ENCODE results near the gene GINS2. TPM values are rescaled to one million over a fixed set of nuclear protein-coding genes. Genes with fewer than 3 reads are reported as not detected.

GINS2 gene
- total RNA-seq, 1 experiment from 2014 or later: 48.9 TPM

- peak; percentile 72 for DNase-seq (ENCODE audit: low spot score)
- in situ Hi-C loops (cut with HindIII; ENCODE audit: low sequenced_read_pairs): no loop called here
Measured at GRCh38 chr16:85696781-85697180, 8.0 kb upstream of the GINS2 start.

DNA sequence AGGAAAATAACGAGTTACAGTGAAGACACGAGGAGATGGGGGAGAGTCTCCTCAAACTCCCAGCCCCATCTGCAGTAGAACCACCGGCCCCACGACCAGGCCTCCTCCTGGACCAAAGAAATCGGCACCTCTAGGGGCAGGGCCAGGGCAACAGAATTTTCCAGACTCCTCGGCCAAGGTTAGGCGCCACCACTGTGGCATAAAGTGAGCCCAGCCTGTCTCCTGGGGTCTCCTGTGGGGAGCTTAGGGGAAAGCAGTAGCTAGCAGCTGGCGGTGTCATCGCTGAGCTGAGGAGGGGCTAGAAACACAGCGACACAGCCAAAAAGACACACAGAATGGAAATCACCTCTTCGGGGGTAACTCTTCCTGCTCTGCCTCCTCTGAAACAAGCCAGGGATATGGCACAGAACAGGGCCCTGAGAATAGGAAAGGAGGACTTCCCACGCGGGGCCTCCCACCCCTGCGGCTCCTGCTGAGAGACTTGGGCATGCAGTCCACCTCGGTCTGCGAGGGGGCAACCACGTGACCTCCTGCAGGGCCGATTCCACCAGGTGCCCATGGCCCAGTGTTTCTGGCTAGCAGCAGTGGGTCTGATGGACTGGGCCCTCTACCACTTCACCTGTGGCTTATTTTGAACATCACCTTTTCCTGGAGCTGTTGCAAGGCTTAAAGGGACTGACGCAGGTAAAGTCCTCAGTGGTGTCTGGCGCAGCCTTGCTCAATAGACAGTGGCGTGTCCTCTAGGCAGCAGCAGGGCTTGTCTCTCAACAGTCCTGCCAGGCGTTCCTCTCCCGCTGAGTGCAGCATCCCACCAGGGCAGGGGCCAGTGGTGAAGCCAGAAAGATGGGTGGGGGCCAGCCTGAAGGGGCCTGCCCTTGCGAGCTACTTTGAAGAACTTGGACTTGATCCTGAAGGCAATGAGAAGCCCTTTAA is 6.7 kb upstream of the GINS2 start:
- in situ Hi-C loops (cut with HindIII; ENCODE audit: low sequenced_read_pairs): no loop called here
- no peak for DNase-seq (ENCODE audit: low spot score)

- no peak for DNase-seq (ENCODE audit: low spot score)
- in situ Hi-C loops (cut with HindIII; ENCODE audit: low sequenced_read_pairs): no loop called here
Measured at GRCh38 chr16:85690469-85691064, 1.8 kb upstream of the GINS2 start.

DNA sequence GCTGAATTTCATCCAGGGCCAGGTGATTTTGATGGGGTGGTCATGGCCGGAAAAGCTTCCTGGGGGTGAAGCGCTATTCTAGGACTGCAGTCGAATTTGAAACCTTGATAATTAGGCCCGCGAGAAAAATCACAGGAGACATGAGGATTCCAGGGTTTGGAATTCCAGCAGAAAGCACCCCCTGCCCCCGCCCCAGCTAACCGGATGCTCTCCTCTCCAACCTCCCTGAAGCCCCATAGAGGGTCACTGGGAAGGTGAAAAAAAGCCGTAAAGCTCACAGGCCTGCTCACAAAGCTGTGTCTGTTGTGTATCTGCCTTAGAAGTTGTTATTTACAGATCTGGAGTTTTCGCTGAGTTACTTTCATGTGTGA is 1.2 kb upstream of the GINS2 start:
- in situ Hi-C loops (cut with HindIII; ENCODE audit: low sequenced_read_pairs): no loop called here
- DNase-seq (ENCODE audit: low spot score): no peak

DNA sequence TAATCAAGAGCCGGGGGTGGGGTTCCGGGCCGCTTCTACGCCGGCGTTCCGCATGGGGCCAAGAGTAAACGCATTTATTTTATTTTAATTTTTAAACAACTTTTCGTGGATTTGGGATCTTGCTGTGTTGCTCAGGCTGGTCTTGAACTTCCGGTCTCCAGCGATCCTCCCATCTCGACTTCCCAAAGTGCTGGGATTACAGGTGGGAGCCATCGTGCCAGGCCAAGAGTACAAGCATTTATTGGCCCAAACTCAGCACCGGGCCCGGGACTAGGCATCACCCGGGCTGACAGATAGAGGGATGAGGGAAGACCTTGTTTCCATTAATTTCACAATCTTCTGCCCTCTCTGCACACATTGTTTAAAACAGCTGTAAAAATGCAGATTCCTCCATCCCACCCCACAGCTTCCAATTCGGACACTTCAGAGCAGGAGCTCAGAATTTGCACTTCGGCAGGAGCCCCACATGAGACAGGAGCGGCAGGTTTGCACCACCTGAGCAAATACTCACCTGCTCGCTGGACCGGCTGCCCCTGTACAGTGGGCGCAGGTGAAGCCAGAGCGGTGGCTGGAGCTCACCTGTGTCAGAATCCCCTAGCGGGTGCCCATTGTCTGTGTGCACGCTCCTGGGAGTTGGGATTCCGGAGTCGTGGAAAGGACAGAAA is 663 bp upstream of the GINS2 start:
- DNase-seq (ENCODE audit: low spot score): peak; percentile 12

GRCh38 chr16:85687651-85688471 is 893 bp downstream of the GINS2 start:
- in situ Hi-C loops (cut with HindIII; ENCODE audit: low sequenced_read_pairs): no loop called here
- no peak for DNase-seq (ENCODE audit: low spot score)

More for the DNA sequence above, 663 bp upstream of the GINS2 start:
- in situ Hi-C loops (cut with HindIII; ENCODE audit: low sequenced_read_pairs): no loop called here

DNA sequence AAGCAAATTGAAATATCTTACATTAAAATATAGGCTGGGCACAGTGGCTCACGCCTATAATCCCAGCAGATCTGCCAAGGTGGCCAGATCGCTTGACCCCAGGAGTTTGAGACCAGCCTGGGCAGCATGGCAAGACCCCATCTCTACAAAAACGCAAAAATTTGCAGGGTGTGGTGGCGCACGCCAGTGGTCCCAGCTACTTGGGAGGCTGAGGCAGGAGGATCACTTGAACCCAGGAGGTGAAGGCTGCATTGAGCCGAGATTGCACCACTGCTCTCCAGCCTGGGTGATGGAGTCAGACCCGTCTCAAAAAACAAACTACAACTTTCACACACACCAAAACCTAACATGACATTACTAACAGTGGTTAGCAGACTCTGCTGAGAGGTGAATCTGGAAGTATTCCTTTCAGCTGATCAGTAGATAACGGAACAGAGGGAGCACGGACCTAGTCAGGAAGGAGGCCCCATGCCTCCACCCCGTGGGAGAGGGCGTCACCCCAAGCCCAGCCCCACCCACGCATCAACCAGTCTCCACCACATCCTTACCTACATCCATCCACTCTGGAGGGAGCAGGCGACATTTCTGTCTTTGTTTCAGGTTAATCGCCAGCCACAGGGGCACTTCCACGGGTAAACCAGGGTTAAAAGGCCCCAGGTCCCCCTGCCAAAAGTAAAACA is 1.7 kb downstream of the GINS2 start:
- in situ Hi-C loops (cut with HindIII; ENCODE audit: low sequenced_read_pairs): no loop called here
- DNase-seq (ENCODE audit: low spot score): no peak

DNA sequence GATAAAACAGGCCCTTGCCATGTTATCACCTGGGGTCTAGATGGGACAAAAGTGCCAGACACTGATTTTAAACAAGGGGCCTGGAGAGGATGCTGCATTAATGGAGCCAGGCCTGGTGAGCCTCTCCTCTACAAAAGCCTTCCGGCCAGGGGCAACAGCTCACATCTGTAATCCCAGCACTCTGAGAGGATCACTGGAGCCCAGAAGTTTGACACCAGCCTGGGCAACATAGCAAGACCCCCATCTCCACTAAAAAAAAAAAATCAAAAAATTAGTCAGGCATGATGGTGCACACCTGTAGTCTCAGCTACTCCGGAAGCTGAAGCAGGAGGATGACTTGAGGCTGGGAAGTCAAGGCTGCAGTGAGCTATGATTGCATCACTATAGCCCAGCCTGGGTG is 3.5 kb downstream of the GINS2 start:
- no peak for DNase-seq (ENCODE audit: low spot score)
- in situ Hi-C loops (cut with HindIII; ENCODE audit: low sequenced_read_pairs): no loop called here

- in situ Hi-C loops (cut with HindIII; ENCODE audit: low sequenced_read_pairs): no loop called here
- no peak for DNase-seq (ENCODE audit: low spot score)
Measured at GRCh38 chr16:85683363-85683762, 5.4 kb downstream of the GINS2 start.

- in situ Hi-C loops (cut with HindIII; ENCODE audit: low sequenced_read_pairs): no loop called here
- no peak for DNase-seq (ENCODE audit: low spot score)
Measured at GRCh38 chr16:85682516-85682915, 6.2 kb downstream of the GINS2 start.

GRCh38 chr16:85681255-85681654 is 7.5 kb downstream of the GINS2 start:
- DNase-seq (ENCODE audit: low spot score): no peak
- in situ Hi-C loops (cut with HindIII; ENCODE audit: low sequenced_read_pairs): no loop called here

DNA sequence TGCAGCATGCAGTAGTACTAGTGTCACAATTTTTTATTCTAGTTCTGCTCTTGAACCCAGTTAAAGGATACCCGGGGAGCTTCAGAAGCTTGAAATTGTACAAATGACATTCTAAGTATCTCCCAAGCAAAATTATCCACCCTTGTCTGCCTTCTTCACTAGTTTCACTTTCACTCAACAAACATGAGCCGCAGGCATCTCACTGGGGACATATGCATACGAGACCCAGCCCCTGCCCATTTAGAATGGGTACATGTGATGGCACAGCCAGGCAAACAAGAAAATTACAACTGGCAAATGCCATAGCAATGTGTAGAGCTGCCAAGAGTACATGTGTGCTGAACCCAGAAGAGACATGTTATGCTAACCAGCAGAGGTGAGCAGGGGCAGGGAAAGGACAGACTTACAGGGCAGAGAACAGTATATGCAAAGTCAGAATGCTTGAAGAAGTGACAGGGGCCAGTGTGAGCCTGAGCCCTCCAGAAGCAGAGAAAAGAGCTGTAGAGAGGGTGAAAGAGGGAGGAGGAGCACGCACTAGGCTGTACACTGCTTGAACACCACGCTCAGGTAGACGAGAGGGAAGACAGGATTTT is 8.3 kb downstream of the GINS2 start:
- DNase-seq (ENCODE audit: low spot score): no peak
- in situ Hi-C loops (cut with HindIII; ENCODE audit: low sequenced_read_pairs): no loop called here

DNA sequence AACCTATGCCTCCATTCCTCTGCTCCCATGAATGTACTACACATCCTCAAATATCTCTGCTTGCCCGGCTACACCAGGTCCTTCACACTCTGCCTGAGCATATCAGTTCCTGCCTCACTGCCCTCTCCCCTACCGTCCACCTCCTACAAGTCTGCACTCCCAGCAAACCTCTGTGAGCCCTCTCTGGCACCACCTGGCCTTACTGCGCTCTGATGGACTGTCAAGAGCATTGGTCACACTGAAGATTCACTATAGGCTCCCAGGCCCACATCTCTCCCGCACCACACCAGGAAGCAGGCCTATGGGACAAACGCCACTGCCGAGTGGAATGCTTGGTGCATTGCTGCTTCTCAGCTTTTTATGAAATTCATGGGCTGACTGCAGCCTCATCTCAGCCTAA is 8.9 kb downstream of the GINS2 start:
- in situ Hi-C loops (cut with HindIII; ENCODE audit: low sequenced_read_pairs): no loop called here
- DNase-seq (ENCODE audit: low spot score): no peak

DNA sequence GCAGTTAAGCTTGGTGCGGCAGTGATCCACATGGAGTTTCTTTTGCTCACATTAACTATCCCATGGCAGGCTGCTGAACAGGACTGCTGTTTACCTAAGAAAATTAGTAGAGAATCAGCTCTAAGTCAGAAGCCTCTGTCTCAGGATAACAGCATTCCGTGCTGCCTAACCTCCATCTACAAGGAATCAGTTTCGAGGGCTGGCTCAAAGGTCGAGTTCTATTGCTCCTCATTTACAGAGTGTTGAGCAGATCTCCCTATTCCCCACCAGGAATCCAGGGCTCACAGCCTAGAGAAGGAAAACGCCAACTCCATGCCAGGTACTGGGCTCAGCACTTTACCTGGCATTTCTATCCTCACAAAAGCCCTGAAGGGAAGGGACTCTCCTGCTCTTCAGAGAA is 9.9 kb downstream of the GINS2 start:
- in situ Hi-C loops (cut with HindIII; ENCODE audit: low sequenced_read_pairs): no loop called here
- no peak for DNase-seq (ENCODE audit: low spot score)

DNA sequence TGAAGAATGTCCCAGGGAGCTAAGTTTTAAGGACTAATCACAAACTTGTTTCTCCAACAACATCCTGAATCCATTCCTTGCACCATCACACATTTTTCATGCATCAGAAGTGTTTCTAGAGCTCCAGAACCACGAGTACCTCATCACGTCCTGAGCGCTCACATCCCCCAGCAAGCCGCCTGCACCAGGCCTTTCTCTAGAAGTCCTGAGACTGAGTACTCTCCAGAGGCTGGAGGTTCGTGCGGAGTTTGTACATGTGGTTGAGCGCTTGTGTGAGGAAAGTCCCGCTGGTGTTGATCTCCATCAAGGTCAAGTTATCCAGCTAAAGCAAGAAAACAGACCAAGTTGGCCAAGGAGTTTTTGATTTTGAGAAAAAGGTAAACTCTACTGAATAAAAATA is 10.7 kb downstream of the GINS2 start:
- in situ Hi-C loops (cut with HindIII; ENCODE audit: low sequenced_read_pairs): no loop called here
- DNase-seq (ENCODE audit: low spot score): no peak

DNA sequence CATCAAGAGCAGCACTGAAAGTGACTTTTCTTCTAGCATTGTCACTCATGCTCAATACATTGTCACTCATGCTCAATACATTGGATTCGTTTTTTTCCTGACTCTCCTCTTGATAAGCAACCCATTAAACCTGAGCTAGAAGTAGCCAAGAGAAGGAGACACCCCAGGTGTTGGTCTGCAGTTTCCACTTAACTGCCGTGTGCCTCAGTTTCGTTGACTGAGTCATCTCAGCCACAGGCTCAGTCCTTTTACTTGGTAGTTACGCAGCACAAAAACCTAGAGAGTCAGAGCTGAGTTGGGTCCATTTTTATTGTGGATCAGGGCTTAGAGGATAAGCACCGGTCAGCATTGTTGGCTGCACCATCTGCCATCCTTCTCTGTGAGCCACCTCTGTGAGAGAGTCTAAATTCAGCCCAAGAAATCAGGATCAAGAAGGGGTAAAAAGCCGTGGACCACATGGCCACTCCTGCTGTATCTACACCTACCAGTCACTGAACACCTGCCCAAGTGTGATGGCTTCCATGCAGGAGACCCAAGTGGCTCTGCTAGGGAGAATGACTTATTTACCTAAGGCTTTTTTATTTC is 11.3 kb downstream of the GINS2 start:
- in situ Hi-C loops (cut with HindIII; ENCODE audit: low sequenced_read_pairs): no loop called here
- DNase-seq (ENCODE audit: low spot score): no peak

GRCh38 chr16:85676466-85676865 is 12.3 kb downstream of the GINS2 start:
- in situ Hi-C loops (cut with HindIII; ENCODE audit: low sequenced_read_pairs): no loop called here
- DNase-seq (ENCODE audit: low spot score): no peak

DNA sequence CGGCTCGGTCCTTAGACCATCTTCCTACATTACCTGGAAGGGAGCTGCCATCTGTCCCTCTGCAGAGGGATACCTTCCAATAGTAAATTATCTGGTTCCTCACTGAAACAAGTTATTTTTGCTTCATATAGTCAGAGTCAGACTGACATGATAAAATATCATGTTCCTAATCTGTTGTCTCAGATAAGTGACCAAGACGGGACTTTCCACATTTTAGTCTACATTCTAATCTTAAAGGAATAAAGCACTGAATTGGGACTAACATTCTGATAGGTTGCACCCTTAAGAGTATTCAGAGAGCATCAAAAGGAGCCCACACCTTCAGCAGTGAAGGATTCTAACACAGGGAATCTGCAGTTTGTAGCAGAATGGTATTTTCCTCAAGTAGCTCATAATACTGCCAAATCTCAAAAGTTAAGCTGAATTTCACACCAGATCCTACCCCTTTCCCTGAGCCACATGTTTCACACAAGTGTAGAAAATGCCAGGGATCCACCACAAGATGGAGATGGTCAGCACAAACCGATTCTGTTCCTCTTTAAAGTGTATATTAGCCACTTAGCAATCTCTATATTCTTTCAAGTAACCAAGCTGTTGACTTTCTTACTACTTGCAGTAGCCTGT is 13.4 kb downstream of the GINS2 start:
- DNase-seq (ENCODE audit: low spot score): peak; percentile 56

More for the DNA sequence above, 13.4 kb downstream of the GINS2 start:
- in situ Hi-C loops (cut with HindIII; ENCODE audit: low sequenced_read_pairs): no loop called here
